ENCODE results near the gene NXNL1.
A peak's percentile ranks its signal among the peaks of the same experiment; 100 is the strongest.
"Not testable (repeated sequence)": the region's sequence is repeated elsewhere in the genome, so short reads cannot be mapped to it uniquely, and the experiment has no call there.

NXNL1 gene

GRCh38 chr19:17486545-17487240 lies 26.0 kb upstream of the NXNL1 start:
- DNase-seq: no peak

GRCh38 chr19:17484520-17485185 lies 23.9 kb upstream of the NXNL1 start:
- DNase-seq: no peak

- DNase-seq: no peak
Observed at GRCh38 chr19:17483605-17484002, 22.9 kb upstream of the NXNL1 start.

GRCh38 chr19:17482877-17483604 lies 22.3 kb upstream of the NXNL1 start:
- DNase-seq: no peak

- no peak for DNase-seq
Observed at GRCh38 chr19:17481986-17482385, 21.3 kb upstream of the NXNL1 start.

GRCh38 chr19:17479325-17479791 lies 18.6 kb upstream of the NXNL1 start:
- no peak for DNase-seq

- DNase-seq: no peak
Observed at GRCh38 chr19:17475541-17476115, 14.9 kb upstream of the NXNL1 start.

- DNase-seq: not testable (repeated sequence)
Observed at GRCh38 chr19:17475011-17475540, 14.3 kb upstream of the NXNL1 start.

- DNase-seq: no peak
Observed at GRCh38 chr19:17473041-17473440, 12.3 kb upstream of the NXNL1 start.

GRCh38 chr19:17471410-17472125 lies 10.8 kb upstream of the NXNL1 start:
- DNase-seq: no peak

GRCh38 chr19:17470068-17470841 lies 9.5 kb upstream of the NXNL1 start, which contains the start of gene SLC27A1:
TSS of gene SLC27A1 (plus strand) at chr19:17470524. CDS start at chr19:17470541, 17 bp downstream.
- peak; percentile 93 for DNase-seq

- peak; percentile 93 for DNase-seq
Observed at GRCh38 chr19:17469481-17470067, 8.8 kb upstream of the NXNL1 start.

GRCh38 chr19:17469092-17469480 lies 8.4 kb upstream of the NXNL1 start:
- no peak for DNase-seq

- no peak for DNase-seq
Observed at GRCh38 chr19:17468302-17469091, 7.8 kb upstream of the NXNL1 start.

GRCh38 chr19:17467471-17468301 lies 7.0 kb upstream of the NXNL1 start:
- DNase-seq: no peak

- no peak for DNase-seq
Observed at GRCh38 chr19:17466487-17466850, 5.7 kb upstream of the NXNL1 start.

GRCh38 chr19:17458970-17459369 lies 1.8 kb downstream of the NXNL1 start:
- no peak for DNase-seq

- no peak for DNase-seq
Observed at GRCh38 chr19:17457616-17458015, 3.1 kb downstream of the NXNL1 start.

GRCh38 chr19:17456127-17456526 lies 4.6 kb downstream of the NXNL1 start:
- no peak for DNase-seq
